Measurements from ENCODE around the gene CPE. TPM values are rescaled to one million over a fixed set of nuclear protein-coding genes. Genes with fewer than 3 reads are reported as not detected.

CPE gene
- total RNA-seq, 1 donor from 2014 or later, result 63.6 TPM

- intact Hi-C loops (cut with DNase I), result no loop called here
- no peak for DNase-seq
These were observed 135.9 kb downstream of the CPE start for GRCh38 chr4:165514739-165515138.

GRCh38 chr4:165515201-165515600, 136.4 kb downstream of the CPE start:
- Histone ChIP-seq H3K27me3 (no peaks in the 10 kb centered on the region), H3K9me3 (no peaks in the 10 kb centered on the region), H3K4me3 (no peak overlapping the region), H3K36me3 (no peaks in the 10 kb centered on the region), H3K4me1 (peaks cover 8% of the 10 kb centered on the region), H3K27ac (no peak overlapping the region)
- TF ChIP-seq, protein P1, sequence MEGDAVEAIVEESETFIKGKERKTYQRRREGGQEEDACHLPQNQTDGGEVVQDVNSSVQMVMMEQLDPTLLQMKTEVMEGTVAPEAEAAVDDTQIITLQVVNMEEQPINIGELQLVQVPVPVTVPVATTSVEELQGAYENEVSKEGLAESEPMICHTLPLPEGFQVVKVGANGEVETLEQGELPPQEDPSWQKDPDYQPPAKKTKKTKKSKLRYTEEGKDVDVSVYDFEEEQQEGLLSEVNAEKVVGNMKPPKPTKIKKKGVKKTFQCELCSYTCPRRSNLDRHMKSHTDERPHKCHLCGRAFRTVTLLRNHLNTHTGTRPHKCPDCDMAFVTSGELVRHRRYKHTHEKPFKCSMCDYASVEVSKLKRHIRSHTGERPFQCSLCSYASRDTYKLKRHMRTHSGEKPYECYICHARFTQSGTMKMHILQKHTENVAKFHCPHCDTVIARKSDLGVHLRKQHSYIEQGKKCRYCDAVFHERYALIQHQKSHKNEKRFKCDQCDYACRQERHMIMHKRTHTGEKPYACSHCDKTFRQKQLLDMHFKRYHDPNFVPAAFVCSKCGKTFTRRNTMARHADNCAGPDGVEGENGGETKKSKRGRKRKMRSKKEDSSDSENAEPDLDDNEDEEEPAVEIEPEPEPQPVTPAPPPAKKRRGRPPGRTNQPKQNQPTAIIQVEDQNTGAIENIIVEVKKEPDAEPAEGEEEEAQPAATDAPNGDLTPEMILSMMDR (IDR thresholded peaks at IDR 0.05), result no peak
- intact Hi-C loops (cut with DNase I), result no loop called here
- no peak for DNase-seq
- peak; percentile 36 for ATAC-seq

More at GRCh38 chr4:165514739-165515138, 135.9 kb downstream of the CPE start:
- ATAC-seq, result no peak
- no peak overlapping the region for H3K4me3 ChIP-seq
- no peaks in the 10 kb centered on the region for H3K9me3 ChIP-seq
- no peaks in the 10 kb centered on the region for H3K36me3 ChIP-seq
- H3K27me3 ChIP-seq, result no peaks in the 10 kb centered on the region
- peaks cover 8% of the 10 kb centered on the region for H3K4me1 ChIP-seq
- TF ChIP-seq, protein P1 (IDR thresholded peaks at IDR 0.05), result no peak
- H3K27ac ChIP-seq, result no peak overlapping the region

GRCh38 chr4:165516281-165516833, 137.5 kb downstream of the CPE start:
- H3K36me3 ChIP-seq, result no peaks in the 10 kb centered on the region
- ATAC-seq, result no peak
- DNase-seq, result no peak
- peaks cover 8% of the 10 kb centered on the region for H3K4me1 ChIP-seq
- H3K27ac ChIP-seq, result no peak overlapping the region
- H3K4me3 ChIP-seq, result no peak overlapping the region
- TF ChIP-seq, protein P1 (IDR thresholded peaks at IDR 0.05), result no peak
- intact Hi-C loops (cut with DNase I), result no loop called here
- no peaks in the 10 kb centered on the region for H3K9me3 ChIP-seq
- no peaks in the 10 kb centered on the region for H3K27me3 ChIP-seq

GRCh38 chr4:165517216-165517615, 138.4 kb downstream of the CPE start:
- TF ChIP-seq, protein P1 (IDR thresholded peaks at IDR 0.05), result no peak
- ATAC-seq (no peak), DNase-seq (no peak)
- Histone ChIP-seq H3K27me3 (no peaks in the 10 kb centered on the region), H3K4me3 (no peak overlapping the region), H3K9me3 (no peaks in the 10 kb centered on the region), H3K4me1 (peaks cover 8% of the 10 kb centered on the region), H3K36me3 (no peaks in the 10 kb centered on the region), H3K27ac (no peak overlapping the region)
- intact Hi-C loops (cut with DNase I), result no loop called here

GRCh38 chr4:165518024-165518616, 139.3 kb downstream of the CPE start:
- Histone ChIP-seq H3K27ac (no peak overlapping the region), H3K4me1 (peaks cover 3% of the 10 kb centered on the region), H3K9me3 (no peaks in the 10 kb centered on the region), H3K4me3 (no peak overlapping the region), H3K36me3 (no peaks in the 10 kb centered on the region), H3K27me3 (no peaks in the 10 kb centered on the region)
- no peak for ATAC-seq
- intact Hi-C loops (cut with DNase I), result no loop called here
- TF ChIP-seq, protein P1 (IDR thresholded peaks at IDR 0.05), result no peak
- DNase-seq, result no peak
